Stomach smooth muscle (tissue), 2 donors: Measurements from ENCODE around the gene ST7L.

ENCODE experiments used
- H3K27ac ChIP-seq: one replicate; pipeline ENCODE4 v1.7.0; 2013; ENCODE audit warnings: mild to moderate bottlenecking, low read length, inconsistent platforms
- H3K27me3 ChIP-seq, 2 donors: one replicate each; pipeline ENCODE4 v1.7.0; 2013; ENCODE audit warnings: low read length in 2 of 2; ENCODE audit not compliant: insufficient read depth in 2 of 2, control insufficient read depth in 1 of 2
- H3K36me3 ChIP-seq, 2 donors: one replicate each; pipeline ENCODE4 v1.7.0; 2013; ENCODE audit warnings: low read length in 2 of 2; ENCODE audit not compliant: control insufficient read depth in 2 of 2, insufficient read depth in 2 of 2
- H3K4me1 ChIP-seq: one replicate; pipeline ENCODE4 v1.7.0; 2013; ENCODE audit warnings: low read length; ENCODE audit not compliant: control insufficient read depth, insufficient read depth
- H3K4me3 ChIP-seq, 2 donors: one replicate each; pipeline ENCODE4 v1.7.0; 2013; ENCODE audit warnings: low read length in 2 of 2
- H3K9ac ChIP-seq, 2 donors: one replicate each; pipeline ENCODE4 v1.7.0; 2013; ENCODE audit warnings: low read length in 2 of 2, mild to moderate bottlenecking in 1 of 2
- H3K9me3 ChIP-seq, 2 donors: one replicate each; pipeline ENCODE4 v1.7.0; 2013; ENCODE audit warnings: low read length in 2 of 2; ENCODE audit not compliant: control insufficient read depth in 2 of 2
- donor health status: healthy.
- donor health status: Pancreatic carcinoma.

The ST7L gene

DNA sequence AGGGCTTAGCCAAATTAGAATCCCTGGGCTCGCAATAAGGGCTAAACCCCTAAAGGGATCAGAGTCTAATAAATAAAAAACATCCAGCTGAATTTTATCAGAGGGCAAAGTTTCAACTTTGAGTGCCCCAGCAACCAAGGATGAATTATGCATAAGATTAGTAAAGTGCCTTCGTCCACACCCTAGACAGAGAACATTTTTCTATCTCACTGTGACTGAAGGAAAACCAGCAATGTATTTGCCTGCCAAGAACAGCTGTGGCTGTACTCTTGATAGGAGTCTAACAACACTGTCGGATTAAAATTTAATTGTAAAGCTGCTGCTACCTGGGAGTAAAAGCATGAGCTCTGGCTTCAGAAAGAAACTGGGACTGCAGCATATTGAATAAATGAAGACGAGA lies 86.9 kb downstream of the ST7L start:
- Histone ChIP-seq H3K27ac (no peak overlapping the region), H3K4me3 (no peak overlapping the region), H3K9me3 (no peaks in the 10 kb centered on the region), H3K27me3 (no peaks in the 10 kb centered on the region), H3K36me3 (peaks cover 3 to 8% of the 10 kb centered on the region in 2 donors), H3K4me1 (no peaks in the 10 kb centered on the region), H3K9ac (no peak overlapping the region)

DNA sequence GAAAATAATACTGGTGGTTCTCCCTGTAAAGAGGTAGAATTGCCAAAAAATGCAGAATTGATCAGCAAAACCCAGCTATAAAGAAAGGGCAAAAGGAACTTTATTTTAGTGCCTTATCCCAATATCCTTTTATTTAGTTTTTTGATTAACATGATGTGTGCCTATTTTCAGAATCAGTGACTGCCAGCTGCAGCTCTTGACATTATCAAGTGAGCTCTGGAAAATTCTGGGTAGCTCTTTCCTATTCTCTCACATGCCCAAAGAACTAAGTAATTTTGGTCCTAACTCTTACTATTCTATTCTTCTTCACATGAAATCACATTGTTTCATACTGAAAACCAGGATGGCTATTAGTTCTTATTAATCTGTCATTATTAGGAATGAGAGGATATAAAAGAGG lies 88.1 kb downstream of the ST7L start:
- H3K9me3 ChIP-seq, result no peaks in the 10 kb centered on the region
- no peak overlapping the region for H3K27ac ChIP-seq

DNA sequence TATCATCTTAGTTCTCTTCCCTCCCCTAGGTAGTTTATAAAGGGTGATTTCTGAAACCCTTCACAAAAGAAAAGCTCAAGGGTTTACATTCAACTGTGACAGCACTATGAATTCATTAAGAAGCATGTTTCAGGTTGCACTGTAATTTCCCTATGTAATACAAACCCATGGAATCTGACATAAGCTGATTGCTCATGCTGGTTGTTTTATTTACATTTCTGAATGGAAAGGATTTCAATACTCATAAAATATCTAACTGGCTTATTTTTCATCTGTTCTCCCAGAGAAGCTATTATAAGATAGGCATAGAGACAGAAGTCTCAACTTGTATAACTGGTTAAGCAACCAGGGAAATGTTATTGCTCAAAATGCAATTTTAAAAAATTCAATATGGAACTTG lies 89.6 kb downstream of the ST7L start:
- no peaks in the 10 kb centered on the region for H3K9me3 ChIP-seq
- H3K4me3 ChIP-seq, result no peak overlapping the region
- H3K27me3 ChIP-seq, result no peaks in the 10 kb centered on the region
- H3K9ac ChIP-seq, result no peak overlapping the region
- H3K36me3 ChIP-seq, result peaks cover 12 to 18% of the 10 kb centered on the region in 2 donors
- no peak overlapping the region for H3K27ac ChIP-seq
- no peaks in the 10 kb centered on the region for H3K4me1 ChIP-seq

More for the DNA sequence above, 88.1 kb downstream of the ST7L start:
- no peak overlapping the region for H3K9ac ChIP-seq
- H3K4me3 ChIP-seq, result no peak overlapping the region
- H3K27me3 ChIP-seq, result no peaks in the 10 kb centered on the region
- no peaks in the 10 kb centered on the region for H3K4me1 ChIP-seq
- peaks cover 10 to 12% of the 10 kb centered on the region in 2 donors for H3K36me3 ChIP-seq

DNA sequence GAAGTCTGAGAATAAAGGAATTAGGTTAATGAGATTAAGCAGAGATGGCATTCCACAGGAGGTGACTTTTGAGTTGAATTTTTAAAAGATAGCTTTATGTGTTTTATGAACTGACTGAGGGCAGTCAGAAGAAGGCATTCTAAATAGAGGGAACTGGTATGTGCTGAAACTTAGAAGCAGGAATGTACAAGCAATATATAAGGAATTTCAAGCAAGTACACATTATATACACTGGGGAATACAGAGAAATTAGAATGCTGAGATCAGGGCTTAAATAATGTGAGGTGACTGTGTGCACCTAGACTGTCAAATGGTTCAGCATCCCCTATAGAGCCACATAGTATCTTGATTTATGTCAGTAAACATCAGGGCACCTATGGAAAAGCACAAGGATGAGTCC lies 90.9 kb downstream of the ST7L start:
- no peak overlapping the region for H3K4me3 ChIP-seq
- no peaks in the 10 kb centered on the region for H3K4me1 ChIP-seq
- H3K9me3 ChIP-seq, result no peaks in the 10 kb centered on the region
- peaks cover 12 to 18% of the 10 kb centered on the region in 2 donors for H3K36me3 ChIP-seq
- no peak overlapping the region for H3K9ac ChIP-seq
- H3K27me3 ChIP-seq, result no peaks in the 10 kb centered on the region
- no peak overlapping the region for H3K27ac ChIP-seq

DNA sequence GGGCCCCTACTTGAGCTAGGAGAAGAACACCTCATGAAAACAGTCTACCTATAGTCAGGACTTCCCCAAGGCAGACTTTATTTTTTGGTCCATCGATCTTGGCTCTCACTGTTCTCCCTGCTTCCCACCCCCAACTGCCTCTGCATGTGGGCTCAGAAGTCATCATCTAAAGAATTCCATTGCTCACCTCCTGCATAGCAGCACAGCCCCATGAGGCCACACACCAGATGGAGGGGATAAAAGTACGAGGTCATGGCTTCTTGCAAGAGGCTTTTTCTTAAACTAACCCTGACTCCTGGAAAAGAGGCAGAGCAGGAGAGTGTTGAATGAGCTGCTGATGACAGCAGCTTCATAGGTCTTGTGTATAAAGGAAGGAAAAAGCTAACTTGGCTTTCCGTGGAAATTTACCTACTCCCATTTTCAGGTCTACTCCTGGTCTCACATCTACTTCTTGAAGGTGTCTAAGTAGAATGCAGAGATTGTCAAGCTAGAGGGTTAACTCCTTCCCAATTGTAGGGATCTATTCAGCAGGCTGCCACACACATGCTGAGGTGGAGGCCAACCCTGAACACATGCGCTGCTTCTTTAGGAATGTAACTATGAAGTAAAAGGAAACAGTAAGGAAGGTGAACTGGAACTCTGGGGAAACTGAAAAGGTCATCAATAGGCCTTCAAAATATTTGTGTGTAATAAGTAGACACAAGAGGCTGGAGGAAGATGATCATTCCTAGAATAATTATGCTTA lies 91.5 kb downstream of the ST7L start:
- no peak overlapping the region for H3K27ac ChIP-seq
- H3K9me3 ChIP-seq, result no peaks in the 10 kb centered on the region
- no peaks in the 10 kb centered on the region for H3K4me1 ChIP-seq
- no peak overlapping the region for H3K9ac ChIP-seq
- H3K27me3 ChIP-seq, result no peaks in the 10 kb centered on the region
- peaks cover 12 to 18% of the 10 kb centered on the region in 2 donors for H3K36me3 ChIP-seq
- H3K4me3 ChIP-seq, result no peak overlapping the region

DNA sequence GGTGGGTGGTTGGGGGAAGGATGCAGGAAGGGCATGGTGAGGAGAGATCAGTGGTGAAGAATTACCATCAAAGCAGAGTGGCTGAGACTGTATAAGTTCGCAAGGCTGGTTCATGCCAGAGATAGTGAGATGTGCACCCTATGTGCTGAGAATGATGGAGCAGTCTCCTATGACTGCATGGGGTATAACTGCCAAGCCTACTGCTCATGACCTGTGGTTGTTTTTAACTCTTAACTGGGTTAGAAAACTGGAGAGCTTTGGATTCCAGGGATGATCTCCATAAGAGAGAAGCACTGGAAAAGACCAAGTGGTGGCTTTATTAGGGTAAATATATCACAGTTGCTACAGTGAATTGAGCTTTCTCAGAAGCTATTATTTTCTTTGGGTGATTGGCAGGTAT lies 94.0 kb downstream of the ST7L start:
- Histone ChIP-seq H3K9ac (no peak overlapping the region), H3K27me3 (no peaks in the 10 kb centered on the region), H3K36me3 (peaks cover 12 to 20% of the 10 kb centered on the region in 2 donors)

DNA sequence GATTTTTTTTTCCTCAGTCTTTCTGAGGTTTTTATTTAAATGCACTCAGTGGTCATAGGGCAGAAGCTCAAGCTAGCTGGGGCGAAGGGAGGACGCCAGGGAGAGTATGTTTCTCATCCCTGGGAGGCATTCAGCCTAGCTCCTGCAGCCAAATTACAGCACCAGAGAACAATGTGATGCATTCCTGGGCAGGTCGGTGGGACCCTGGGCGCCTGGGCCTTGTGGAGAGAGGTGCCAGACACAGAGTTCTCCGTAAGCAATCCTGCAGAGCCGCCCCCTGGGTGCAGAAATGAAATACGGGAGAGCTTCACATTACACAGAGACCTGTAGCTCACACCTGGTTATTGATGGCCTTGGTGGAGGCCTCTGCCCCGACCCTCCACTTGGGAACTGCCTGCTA lies 94.7 kb downstream of the ST7L start:
- H3K4me3 ChIP-seq, result no peak overlapping the region

More for the DNA sequence above, 94.0 kb downstream of the ST7L start:
- no peaks in the 10 kb centered on the region for H3K9me3 ChIP-seq
- no peak overlapping the region for H3K27ac ChIP-seq
- no peak overlapping the region for H3K4me3 ChIP-seq
- H3K4me1 ChIP-seq, result no peaks in the 10 kb centered on the region

DNA sequence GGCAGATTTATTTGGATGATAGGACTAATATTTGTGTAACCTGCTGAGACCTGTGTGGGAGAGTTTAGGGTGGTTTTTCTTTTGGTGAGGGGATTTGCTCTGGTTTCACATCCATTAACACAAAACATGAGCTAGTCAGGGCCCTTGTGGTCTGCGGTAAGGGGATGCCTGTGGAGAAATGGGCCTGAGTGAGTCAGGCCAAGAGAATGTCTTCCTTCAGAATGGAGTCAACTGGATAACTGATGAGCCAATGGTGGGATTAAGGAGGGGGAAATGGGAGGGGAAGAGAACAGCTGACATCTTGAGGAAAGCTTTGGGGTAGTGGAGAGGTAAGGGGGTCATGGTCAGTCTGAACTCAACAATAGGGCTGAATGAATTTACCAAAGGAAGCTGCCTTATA lies 96.3 kb downstream of the ST7L start:
- H3K36me3 ChIP-seq, result peaks cover 10 to 20% of the 10 kb centered on the region in 2 donors
- H3K27me3 ChIP-seq, result no peaks in the 10 kb centered on the region
- no peak overlapping the region for H3K27ac ChIP-seq
- H3K9me3 ChIP-seq, result no peaks in the 10 kb centered on the region
- no peaks in the 10 kb centered on the region for H3K4me1 ChIP-seq
- H3K4me3 ChIP-seq, result no peak overlapping the region
- H3K9ac ChIP-seq, result no peak overlapping the region

More for the DNA sequence above, 94.7 kb downstream of the ST7L start:
- Histone ChIP-seq H3K27me3 (no peaks in the 10 kb centered on the region), H3K36me3 (peaks cover 12 to 20% of the 10 kb centered on the region in 2 donors), H3K4me1 (no peaks in the 10 kb centered on the region), H3K27ac (no peak overlapping the region), H3K9ac (no peak overlapping the region), H3K9me3 (no peaks in the 10 kb centered on the region)

DNA sequence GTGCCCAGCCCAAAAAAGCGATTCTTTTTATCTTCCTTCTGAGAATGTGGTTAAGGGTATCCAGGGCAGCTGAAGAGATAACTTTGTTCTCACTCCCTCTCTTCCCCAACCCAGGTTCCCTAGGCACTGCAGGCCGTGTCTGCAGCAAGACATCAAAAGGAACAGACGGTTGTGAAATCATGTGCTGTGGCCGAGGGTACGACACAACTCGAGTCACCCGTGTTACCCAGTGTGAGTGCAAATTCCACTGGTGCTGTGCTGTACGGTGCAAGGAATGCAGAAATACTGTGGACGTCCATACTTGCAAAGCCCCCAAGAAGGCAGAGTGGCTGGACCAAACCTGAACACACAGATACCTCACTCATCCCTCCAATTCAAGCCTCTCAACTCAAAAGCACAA lies 98.8 kb downstream of the ST7L start:
- H3K4me3 ChIP-seq, result no peak overlapping the region
- H3K9ac ChIP-seq, result no peak overlapping the region
- no peaks in the 10 kb centered on the region for H3K9me3 ChIP-seq
- no peak overlapping the region for H3K27ac ChIP-seq
- H3K27me3 ChIP-seq, result no peaks in the 10 kb centered on the region
- peaks cover 3% of the 10 kb centered on the region for H3K4me1 ChIP-seq
- H3K36me3 ChIP-seq, result peaks cover 0 to 7% of the 10 kb centered on the region in 2 donors

DNA sequence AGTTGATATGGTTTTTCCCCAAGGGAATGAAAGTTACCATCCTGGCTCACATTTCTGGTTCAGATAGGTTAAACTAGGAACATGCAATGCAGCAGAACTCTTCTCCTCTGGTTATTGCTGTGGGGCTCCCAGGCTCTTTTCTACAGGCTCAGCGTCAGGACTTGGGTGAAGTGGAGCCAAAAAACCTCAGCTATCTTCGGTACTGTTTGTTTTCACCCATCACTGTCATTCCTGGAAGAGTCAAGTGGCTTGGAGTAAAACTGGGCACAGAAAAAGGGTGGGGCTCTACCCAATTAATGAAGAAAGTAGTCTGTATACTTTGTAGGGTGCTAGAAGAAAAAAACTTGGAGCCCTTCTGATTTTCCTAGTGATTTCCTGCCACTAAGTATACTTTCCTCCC lies 100.8 kb downstream of the ST7L start:
- no peak overlapping the region for H3K27ac ChIP-seq
- no peak overlapping the region for H3K4me3 ChIP-seq
- no peaks in the 10 kb centered on the region for H3K9me3 ChIP-seq
- H3K27me3 ChIP-seq, result no peaks in the 10 kb centered on the region
- H3K9ac ChIP-seq, result no peak overlapping the region
- peaks cover 0 to 4% of the 10 kb centered on the region in 2 donors for H3K36me3 ChIP-seq
- H3K4me1 ChIP-seq, result peaks cover 3% of the 10 kb centered on the region

DNA sequence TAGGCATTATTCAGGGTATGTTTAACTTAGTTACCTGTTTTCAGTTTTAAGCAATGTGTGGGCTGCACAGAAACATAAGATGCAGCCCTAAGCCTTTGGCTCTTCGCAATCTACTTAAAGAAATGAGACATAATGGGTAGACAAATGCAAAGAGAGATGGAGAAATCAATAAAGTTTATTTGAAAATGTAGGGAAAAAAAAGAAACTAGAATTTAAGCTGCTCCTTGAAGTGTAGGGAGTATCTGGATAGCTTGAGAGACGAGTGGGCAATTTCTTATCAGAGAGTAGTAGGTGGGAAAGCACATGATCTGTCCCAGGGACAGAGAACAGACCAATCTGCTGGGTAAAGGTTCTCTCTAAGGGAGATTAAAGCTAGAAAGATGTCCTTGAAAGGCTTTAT lies 101.3 kb downstream of the ST7L start:
- Histone ChIP-seq H3K4me3 (no peak overlapping the region), H3K9me3 (no peaks in the 10 kb centered on the region), H3K9ac (no peak overlapping the region), H3K27me3 (no peaks in the 10 kb centered on the region), H3K27ac (no peak overlapping the region), H3K36me3 (peaks cover 0 to 4% of the 10 kb centered on the region in 2 donors), H3K4me1 (peaks cover 4% of the 10 kb centered on the region)
